Measurements from ENCODE around the gene PTPRK. TPM values are rescaled to one million over a fixed set of nuclear protein-coding genes. Genes with fewer than 3 reads are reported as not detected.

PTPRK gene
- total RNA-seq, 1 donor from 2014 or later, result 50.3 TPM

- no peak for DNase-seq
- Mint-ChIP-seq H3K27ac (ENCODE audit: unreplicated experiment) (no peak overlapping the region), H3K36me3 (ENCODE audit: unreplicated experiment) (peaks cover 5% of the 10 kb centered on the region), H3K4me3 (ENCODE audit: unreplicated experiment) (no peak overlapping the region), H3K4me1 (ENCODE audit: low read depth, unreplicated experiment) (no peaks in the 10 kb centered on the region), H3K9me3 (ENCODE audit: unreplicated experiment) (no peaks in the 10 kb centered on the region), H3K27me3 (ENCODE audit: unreplicated experiment) (peaks cover 2% of the 10 kb centered on the region)
- TF ChIP-seq CTCF (IDR thresholded peaks at IDR 0.05; ENCODE audit: partially characterized antibody, unreplicated experiment), result no peak
Measured at GRCh38 chr6:128265706-128266105, 254.7 kb downstream of the PTPRK start.

GRCh38 chr6:128259730-128260685 is 260.4 kb downstream of the PTPRK start:
- peaks cover 6% of the 10 kb centered on the region for H3K4me1 Mint-ChIP-seq (ENCODE audit: low read depth, unreplicated experiment)
- peaks cover 5% of the 10 kb centered on the region for H3K36me3 Mint-ChIP-seq (ENCODE audit: unreplicated experiment)
- H3K4me3 Mint-ChIP-seq (ENCODE audit: unreplicated experiment), result no peak overlapping the region
- no peaks in the 10 kb centered on the region for H3K27me3 Mint-ChIP-seq (ENCODE audit: unreplicated experiment)
- H3K27ac Mint-ChIP-seq (ENCODE audit: unreplicated experiment), result no peak overlapping the region
- no peak for DNase-seq
- no peak for TF ChIP-seq CTCF (IDR thresholded peaks at IDR 0.05; ENCODE audit: partially characterized antibody, unreplicated experiment)
- no peaks in the 10 kb centered on the region for H3K9me3 Mint-ChIP-seq (ENCODE audit: unreplicated experiment)

- no peak overlapping the region for H3K4me3 Mint-ChIP-seq (ENCODE audit: unreplicated experiment)
- no peak overlapping the region for H3K27ac Mint-ChIP-seq (ENCODE audit: unreplicated experiment)
- no peaks in the 10 kb centered on the region for H3K36me3 Mint-ChIP-seq (ENCODE audit: unreplicated experiment)
- no peak for DNase-seq
- no peaks in the 10 kb centered on the region for H3K9me3 Mint-ChIP-seq (ENCODE audit: unreplicated experiment)
- H3K4me1 Mint-ChIP-seq (ENCODE audit: low read depth, unreplicated experiment), result peaks cover 6% of the 10 kb centered on the region
- no peaks in the 10 kb centered on the region for H3K27me3 Mint-ChIP-seq (ENCODE audit: unreplicated experiment)
- no peak for TF ChIP-seq CTCF (IDR thresholded peaks at IDR 0.05; ENCODE audit: partially characterized antibody, unreplicated experiment)
Measured at GRCh38 chr6:128259029-128259724, 261.2 kb downstream of the PTPRK start.

- no peaks in the 10 kb centered on the region for H3K36me3 Mint-ChIP-seq (ENCODE audit: unreplicated experiment)
- peaks cover 6% of the 10 kb centered on the region for H3K4me1 Mint-ChIP-seq (ENCODE audit: low read depth, unreplicated experiment)
- H3K27ac Mint-ChIP-seq (ENCODE audit: unreplicated experiment), result no peak overlapping the region
- H3K27me3 Mint-ChIP-seq (ENCODE audit: unreplicated experiment), result peaks cover 2% of the 10 kb centered on the region
- no peak for TF ChIP-seq CTCF (IDR thresholded peaks at IDR 0.05; ENCODE audit: partially characterized antibody, unreplicated experiment)
- no peaks in the 10 kb centered on the region for H3K9me3 Mint-ChIP-seq (ENCODE audit: unreplicated experiment)
- H3K4me3 Mint-ChIP-seq (ENCODE audit: unreplicated experiment), result no peak overlapping the region
- DNase-seq, result no peak
Measured at GRCh38 chr6:128256095-128256494, 264.3 kb downstream of the PTPRK start.

Measured in glutamatergic neuron (in vitro differentiated cells).